ENCODE measurements around the gene MID1. TPM values are rescaled to one million over a fixed set of nuclear protein-coding genes. Genes with fewer than 3 reads are reported as not detected.

Gene MID1
- total RNA-seq, 3 donors from 2014 or later, result 41.4 to 48.8 (median 48.4) TPM

DNA sequence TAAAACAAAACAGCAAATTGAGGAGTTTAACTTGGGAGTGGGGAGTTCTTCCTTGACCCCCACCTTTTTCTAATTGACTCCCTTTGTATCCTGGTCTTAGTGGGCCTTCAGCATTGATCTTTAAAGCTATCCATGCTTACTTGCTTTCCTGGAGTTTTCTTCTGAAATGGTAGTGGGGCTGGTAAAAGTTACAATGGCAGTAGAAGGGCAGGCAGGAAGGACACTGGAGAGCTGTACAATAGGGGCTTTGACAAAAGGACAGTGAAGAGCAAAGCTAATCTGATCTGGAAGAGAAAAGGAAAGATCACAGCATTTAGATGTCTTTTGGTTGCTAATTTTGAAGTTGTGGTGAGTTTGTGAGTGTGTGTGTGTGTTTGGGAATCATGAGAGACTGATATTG lies 111.5 kb downstream of the MID1 start:
- TF ChIP-seq, protein P1, sequence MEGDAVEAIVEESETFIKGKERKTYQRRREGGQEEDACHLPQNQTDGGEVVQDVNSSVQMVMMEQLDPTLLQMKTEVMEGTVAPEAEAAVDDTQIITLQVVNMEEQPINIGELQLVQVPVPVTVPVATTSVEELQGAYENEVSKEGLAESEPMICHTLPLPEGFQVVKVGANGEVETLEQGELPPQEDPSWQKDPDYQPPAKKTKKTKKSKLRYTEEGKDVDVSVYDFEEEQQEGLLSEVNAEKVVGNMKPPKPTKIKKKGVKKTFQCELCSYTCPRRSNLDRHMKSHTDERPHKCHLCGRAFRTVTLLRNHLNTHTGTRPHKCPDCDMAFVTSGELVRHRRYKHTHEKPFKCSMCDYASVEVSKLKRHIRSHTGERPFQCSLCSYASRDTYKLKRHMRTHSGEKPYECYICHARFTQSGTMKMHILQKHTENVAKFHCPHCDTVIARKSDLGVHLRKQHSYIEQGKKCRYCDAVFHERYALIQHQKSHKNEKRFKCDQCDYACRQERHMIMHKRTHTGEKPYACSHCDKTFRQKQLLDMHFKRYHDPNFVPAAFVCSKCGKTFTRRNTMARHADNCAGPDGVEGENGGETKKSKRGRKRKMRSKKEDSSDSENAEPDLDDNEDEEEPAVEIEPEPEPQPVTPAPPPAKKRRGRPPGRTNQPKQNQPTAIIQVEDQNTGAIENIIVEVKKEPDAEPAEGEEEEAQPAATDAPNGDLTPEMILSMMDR (IDR thresholded peaks at IDR 0.05), result no peak
- no peaks in the 10 kb centered on the region for H3K36me3 ChIP-seq (ENCODE audit: low read depth)
- DNase-seq, result no peak
- H3K9me3 ChIP-seq, result no peaks in the 10 kb centered on the region
- intact Hi-C loops (cut with DNase I, micrococcal nuclease), result no loop called here
- no peak for ATAC-seq
- no peaks in the 10 kb centered on the region for H3K4me1 ChIP-seq (ENCODE audit: low read depth)
- H3K4me3 ChIP-seq, result no peak overlapping the region

DNA sequence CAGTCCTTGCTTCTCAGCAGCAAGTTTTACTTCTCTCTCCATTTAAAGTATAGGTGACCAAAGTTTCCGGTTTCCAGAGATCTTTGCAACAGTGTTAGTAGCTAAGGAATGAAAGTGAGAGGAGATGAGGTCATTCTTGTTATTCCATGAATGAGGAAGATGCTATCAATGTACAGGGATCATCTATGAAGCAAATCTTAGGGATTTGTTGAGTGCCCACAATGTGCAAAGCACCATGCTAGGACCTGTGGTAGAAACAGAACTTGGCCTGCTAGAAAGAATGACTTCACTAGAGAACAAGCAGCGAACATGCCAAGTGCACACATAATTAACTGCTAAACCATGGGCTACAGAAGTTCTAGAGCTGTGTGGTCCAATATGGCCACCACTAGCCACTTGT lies 112.5 kb downstream of the MID1 start:
- Histone ChIP-seq H3K36me3 (ENCODE audit: low read depth) (no peaks in the 10 kb centered on the region), H3K4me1 (ENCODE audit: low read depth) (no peaks in the 10 kb centered on the region), H3K4me3 (no peak overlapping the region), H3K9me3 (no peaks in the 10 kb centered on the region)
- no peak for ATAC-seq
- TF ChIP-seq, protein P1 (IDR thresholded peaks at IDR 0.05), result no peak
- DNase-seq, result no peak
- intact Hi-C loops (cut with DNase I, micrococcal nuclease), result no loop called here

GRCh38 chrX:10507181-10507580 lies 113.2 kb downstream of the MID1 start:
- H3K4me1 ChIP-seq (ENCODE audit: low read depth), result no peaks in the 10 kb centered on the region
- TF ChIP-seq, protein P1 (IDR thresholded peaks at IDR 0.05), result no peak
- H3K4me3 ChIP-seq, result no peak overlapping the region
- DNase-seq (no peak), ATAC-seq (no peak)
- no peaks in the 10 kb centered on the region for H3K9me3 ChIP-seq
- H3K36me3 ChIP-seq (ENCODE audit: low read depth), result no peaks in the 10 kb centered on the region
- intact Hi-C loops (cut with DNase I, micrococcal nuclease), result no loop called here

- ATAC-seq (no peak), DNase-seq (no peak)
- intact Hi-C loops (cut with DNase I, micrococcal nuclease), result no loop called here
- Histone ChIP-seq H3K4me1 (ENCODE audit: low read depth) (no peaks in the 10 kb centered on the region), H3K4me3 (no peak overlapping the region), H3K36me3 (ENCODE audit: low read depth) (no peaks in the 10 kb centered on the region), H3K9me3 (no peaks in the 10 kb centered on the region)
- TF ChIP-seq, protein P1 (IDR thresholded peaks at IDR 0.05), result no peak
Observed at GRCh38 chrX:10506781-10507180, 113.6 kb downstream of the MID1 start.

DNA sequence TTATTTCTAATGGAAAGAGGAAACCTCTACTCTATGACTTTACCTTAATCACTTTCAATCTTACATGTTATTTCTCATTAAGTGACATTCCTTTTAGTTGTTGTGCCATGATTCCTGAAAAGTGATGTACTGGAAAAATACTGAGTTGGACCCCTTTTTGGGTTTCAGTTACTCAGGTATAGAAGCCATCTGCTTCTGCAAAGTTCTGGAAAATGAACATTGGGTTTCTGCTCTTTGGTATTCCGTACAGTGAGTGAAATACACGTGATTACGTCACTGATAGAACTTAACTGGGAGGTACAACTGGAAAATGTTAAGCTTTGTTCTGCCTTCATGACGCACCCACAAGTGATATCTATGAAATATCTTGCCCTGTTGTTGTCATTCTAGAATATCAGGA lies 114.7 kb downstream of the MID1 start:
- no peak for DNase-seq
- Histone ChIP-seq H3K36me3 (ENCODE audit: low read depth) (no peaks in the 10 kb centered on the region), H3K9me3 (no peaks in the 10 kb centered on the region), H3K4me3 (no peak overlapping the region), H3K4me1 (ENCODE audit: low read depth) (no peaks in the 10 kb centered on the region)
- intact Hi-C loops (cut with DNase I, micrococcal nuclease), result no loop called here
- TF ChIP-seq, protein P1 (IDR thresholded peaks at IDR 0.05), result no peak
- no peak for ATAC-seq

GRCh38 chrX:10502961-10503360 lies 117.4 kb downstream of the MID1 start:
- Histone ChIP-seq H3K36me3 (ENCODE audit: low read depth) (no peaks in the 10 kb centered on the region), H3K4me3 (no peak overlapping the region), H3K4me1 (ENCODE audit: low read depth) (no peaks in the 10 kb centered on the region), H3K9me3 (no peaks in the 10 kb centered on the region)
- ATAC-seq, result no peak
- TF ChIP-seq, protein P1 (IDR thresholded peaks at IDR 0.05), result no peak
- intact Hi-C loops (cut with DNase I, micrococcal nuclease), result no loop called here
- DNase-seq, result no peak
